GM18502 (cell line): ENCODE results near the gene KDM4B.

Experiments
- ATAC-seq: cut with Tn5 transposase; IDR thresholded peaks from one replicate; pipeline ENCODE4 v1.9.1; 2021; ENCODE audit warnings: mild to moderate bottlenecking; ENCODE audit not compliant: unreplicated experiment, poor library complexity

Gene KDM4B

GRCh38 chr19:5099701-5100221 lies 130.8 kb downstream of the KDM4B start:
- ATAC-seq, result no peak

GRCh38 chr19:5101871-5102270 lies 133.0 kb downstream of the KDM4B start:
- no peak for ATAC-seq

GRCh38 chr19:5102520-5102919 lies 133.6 kb downstream of the KDM4B start:
- ATAC-seq, result no peak

GRCh38 chr19:5103061-5103701 lies 134.3 kb downstream of the KDM4B start:
- ATAC-seq, result no peak

- no peak for ATAC-seq
Measured at GRCh38 chr19:5103812-5104410, 135.0 kb downstream of the KDM4B start.

GRCh38 chr19:5104871-5105351 lies 136.0 kb downstream of the KDM4B start:
- ATAC-seq, result no peak

GRCh38 chr19:5106191-5106726 lies 137.3 kb downstream of the KDM4B start:
- ATAC-seq, result no peak

GRCh38 chr19:5106971-5107370 lies 138.1 kb downstream of the KDM4B start:
- ATAC-seq, result no peak

- ATAC-seq, result no peak
Measured at GRCh38 chr19:5107432-5108122, 138.7 kb downstream of the KDM4B start.

- no peak for ATAC-seq
Measured at GRCh38 chr19:5108123-5108596, 139.2 kb downstream of the KDM4B start.

- ATAC-seq, result no peak
Measured at GRCh38 chr19:5108866-5109265, 140.0 kb downstream of the KDM4B start.

GRCh38 chr19:5109560-5109959 lies 140.6 kb downstream of the KDM4B start:
- no peak for ATAC-seq

GRCh38 chr19:5110546-5110945 lies 141.6 kb downstream of the KDM4B start:
- no peak for ATAC-seq

- no peak for ATAC-seq
Measured at GRCh38 chr19:5111051-5111450, 142.1 kb downstream of the KDM4B start.

GRCh38 chr19:5112175-5112574 lies 143.3 kb downstream of the KDM4B start:
- no peak for ATAC-seq

GRCh38 chr19:5112681-5113575 lies 144.0 kb downstream of the KDM4B start:
- no peak for ATAC-seq

GRCh38 chr19:5113633-5114586 lies 145.0 kb downstream of the KDM4B start:
- no peak for ATAC-seq

- ATAC-seq, result no peak
Measured at GRCh38 chr19:5114727-5115126, 145.8 kb downstream of the KDM4B start.

GRCh38 chr19:5115351-5115750 lies 146.4 kb downstream of the KDM4B start:
- no peak for ATAC-seq
